ENCODE measurements around the gene ZSCAN16. TPM values are rescaled to one million over a fixed set of nuclear protein-coding genes. Genes with fewer than 3 reads are reported as not detected.
A peak's percentile ranks its signal among the peaks of the same experiment; 100 is the strongest.
"Not testable (repeated sequence)": the region's sequence is repeated elsewhere in the genome, so short reads cannot be mapped to it uniquely, and the experiment has no call there.

Gene ZSCAN16
- polyA plus RNA-seq, 2 donors: 3.7 to 6.3 TPM

- not testable (repeated sequence) for H3K36me3 ChIP-seq (ENCODE audit: control insufficient read depth in 2 of 2, insufficient read depth in 2 of 2, low read length in 1 of 2); H3K4me1 ChIP-seq (ENCODE audit: control insufficient read depth in 2 of 2, insufficient read depth in 2 of 2, low read length in 1 of 2); H3K4me3 ChIP-seq (ENCODE audit: low read depth in 1 of 2, low read length in 2 of 2); H3K27ac ChIP-seq (ENCODE audit: low read depth in 2 of 2, low read length in 1 of 2); H3K9me3 ChIP-seq (ENCODE audit: control insufficient read depth in 2 of 2, insufficient read depth in 1 of 2, low read depth in 1 of 2, low read length in 1 of 2); H3K27me3 ChIP-seq (ENCODE audit: control insufficient read depth in 1 of 2, insufficient read depth in 2 of 2, low read length in 2 of 2)
- 86 to 92% methylated on average over 5 of the region's 5 CpGs for WGBS, 2 donors
Observed at GRCh38 chr6:28122283-28122682, 2.1 kb upstream of the ZSCAN16 start.

DNA sequence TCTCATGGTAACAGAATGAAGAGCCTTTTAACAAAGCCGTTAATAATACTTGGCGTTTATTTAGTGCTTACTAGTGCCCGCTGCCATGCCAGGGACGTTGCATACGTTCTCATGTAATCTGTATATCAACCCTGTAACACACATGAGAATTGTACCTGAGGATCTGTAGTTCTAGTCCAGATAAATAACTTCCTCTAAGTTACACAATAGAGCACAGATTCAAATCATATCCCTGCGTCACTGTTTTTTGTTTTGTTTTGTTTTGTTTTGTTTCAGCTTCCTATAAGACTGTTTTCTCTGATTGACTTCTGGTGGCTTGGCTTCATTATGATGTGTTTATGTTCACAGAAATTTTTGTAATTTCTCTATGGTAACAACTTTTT is 553 bp downstream of the ZSCAN16 start:
- Histone ChIP-seq H3K27me3 (ENCODE audit: control insufficient read depth in 1 of 2, insufficient read depth in 2 of 2, low read length in 2 of 2) (no peaks in the 10 kb centered on the region), H3K4me1 (ENCODE audit: control insufficient read depth in 2 of 2, insufficient read depth in 2 of 2, low read length in 1 of 2) (peaks cover 0 to 2% of the 10 kb centered on the region in 2 donors), H3K27ac (ENCODE audit: low read depth in 2 of 2, low read length in 1 of 2) (peak overlapping the region in 1 of 2 donors; percentile 60), H3K36me3 (ENCODE audit: control insufficient read depth in 2 of 2, insufficient read depth in 2 of 2, low read length in 1 of 2) (peaks cover 2 to 3% of the 10 kb centered on the region in 2 donors), H3K9me3 (ENCODE audit: control insufficient read depth in 2 of 2, insufficient read depth in 1 of 2, low read depth in 1 of 2, low read length in 1 of 2) (no peaks in the 10 kb centered on the region), H3K4me3 (ENCODE audit: low read depth in 1 of 2, low read length in 2 of 2) (peak overlapping the region; percentile 68 to 78)
- 7 to 8% methylated on average over 6 of the region's 6 CpGs for WGBS, 2 donors

DNA sequence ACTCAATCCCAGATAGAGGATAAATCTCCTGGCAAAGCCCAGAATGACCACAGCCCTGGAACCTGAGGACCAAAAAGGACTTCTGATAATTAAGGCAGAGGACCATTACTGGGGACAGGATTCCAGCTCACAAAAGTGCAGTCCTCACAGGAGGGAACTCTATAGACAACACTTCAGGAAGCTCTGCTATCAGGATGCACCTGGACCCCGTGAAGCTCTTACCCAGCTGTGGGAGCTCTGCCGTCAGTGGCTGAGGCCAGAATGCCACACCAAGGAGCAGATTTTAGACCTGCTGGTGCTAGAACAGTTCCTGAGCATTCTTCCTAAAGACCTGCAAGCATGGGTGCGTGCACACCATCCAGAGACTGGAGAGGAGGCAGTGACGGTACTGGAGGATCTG is 992 bp downstream of the ZSCAN16 start:
- H3K4me1 ChIP-seq (ENCODE audit: control insufficient read depth in 2 of 2, insufficient read depth in 2 of 2, low read length in 1 of 2): peaks cover 0 to 2% of the 10 kb centered on the region in 2 donors
- no peak overlapping the region for H3K27ac ChIP-seq (ENCODE audit: low read depth in 2 of 2, low read length in 1 of 2)
- H3K4me3 ChIP-seq (ENCODE audit: low read depth in 1 of 2, low read length in 2 of 2): peak overlapping the region in 1 of 2 donors; percentile 68
- peaks cover 2 to 3% of the 10 kb centered on the region in 2 donors for H3K36me3 ChIP-seq (ENCODE audit: control insufficient read depth in 2 of 2, insufficient read depth in 2 of 2, low read length in 1 of 2)
- no peaks in the 10 kb centered on the region for H3K9me3 ChIP-seq (ENCODE audit: control insufficient read depth in 2 of 2, insufficient read depth in 1 of 2, low read depth in 1 of 2, low read length in 1 of 2)
- WGBS, 2 donors: 72 to 76% methylated on average over 4 of the region's 4 CpGs
- no peaks in the 10 kb centered on the region for H3K27me3 ChIP-seq (ENCODE audit: control insufficient read depth in 1 of 2, insufficient read depth in 2 of 2, low read length in 2 of 2)

DNA sequence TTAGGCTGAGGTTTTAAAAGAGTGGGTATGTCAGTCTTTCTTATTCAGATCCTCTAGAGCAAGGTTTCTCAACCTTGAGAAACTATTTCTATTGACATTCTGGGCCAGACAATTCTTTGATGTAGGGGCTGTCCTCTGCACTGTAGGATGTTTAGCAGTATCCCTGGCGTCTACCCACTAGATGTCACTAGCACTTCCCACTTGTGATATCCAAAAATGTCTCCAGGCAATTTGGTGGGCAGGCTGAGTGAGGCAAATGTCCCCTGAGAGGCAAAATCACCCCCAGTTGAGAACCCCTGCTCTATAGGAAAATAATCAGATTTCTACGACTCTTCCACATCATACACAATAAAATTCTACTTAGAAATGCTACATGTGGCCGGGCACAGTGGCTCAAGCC is 9.6 kb downstream of the ZSCAN16 start:
- no peaks in the 10 kb centered on the region for H3K4me1 ChIP-seq (ENCODE audit: control insufficient read depth in 2 of 2, insufficient read depth in 2 of 2, low read length in 1 of 2)
- no peaks in the 10 kb centered on the region for H3K36me3 ChIP-seq (ENCODE audit: control insufficient read depth in 2 of 2, insufficient read depth in 2 of 2, low read length in 1 of 2)
- H3K27ac ChIP-seq (ENCODE audit: low read depth in 2 of 2, low read length in 1 of 2): no peak overlapping the region
- H3K9me3 ChIP-seq (ENCODE audit: control insufficient read depth in 2 of 2, insufficient read depth in 1 of 2, low read depth in 1 of 2, low read length in 1 of 2): no peaks in the 10 kb centered on the region
- H3K4me3 ChIP-seq (ENCODE audit: low read depth in 1 of 2, low read length in 2 of 2): no peak overlapping the region
- H3K27me3 ChIP-seq (ENCODE audit: control insufficient read depth in 1 of 2, insufficient read depth in 2 of 2, low read length in 2 of 2): no peaks in the 10 kb centered on the region
- WGBS, 2 donors: 56 to 58% methylated on average over 3 of the region's 3 CpGs

GRCh38 chr6:28134716-28135115 is 10.3 kb downstream of the ZSCAN16 start:
- no peak overlapping the region for H3K27ac ChIP-seq (ENCODE audit: low read depth in 2 of 2, low read length in 1 of 2)
- WGBS, 2 donors: 67 to 74% methylated on average over 1 of the region's 1 CpG
- no peaks in the 10 kb centered on the region for H3K9me3 ChIP-seq (ENCODE audit: control insufficient read depth in 2 of 2, insufficient read depth in 1 of 2, low read depth in 1 of 2, low read length in 1 of 2)
- no peak overlapping the region for H3K4me3 ChIP-seq (ENCODE audit: low read depth in 1 of 2, low read length in 2 of 2)
- H3K4me1 ChIP-seq (ENCODE audit: control insufficient read depth in 2 of 2, insufficient read depth in 2 of 2, low read length in 1 of 2): no peaks in the 10 kb centered on the region
- H3K27me3 ChIP-seq (ENCODE audit: control insufficient read depth in 1 of 2, insufficient read depth in 2 of 2, low read length in 2 of 2): no peaks in the 10 kb centered on the region
- H3K36me3 ChIP-seq (ENCODE audit: control insufficient read depth in 2 of 2, insufficient read depth in 2 of 2, low read length in 1 of 2): no peaks in the 10 kb centered on the region

DNA sequence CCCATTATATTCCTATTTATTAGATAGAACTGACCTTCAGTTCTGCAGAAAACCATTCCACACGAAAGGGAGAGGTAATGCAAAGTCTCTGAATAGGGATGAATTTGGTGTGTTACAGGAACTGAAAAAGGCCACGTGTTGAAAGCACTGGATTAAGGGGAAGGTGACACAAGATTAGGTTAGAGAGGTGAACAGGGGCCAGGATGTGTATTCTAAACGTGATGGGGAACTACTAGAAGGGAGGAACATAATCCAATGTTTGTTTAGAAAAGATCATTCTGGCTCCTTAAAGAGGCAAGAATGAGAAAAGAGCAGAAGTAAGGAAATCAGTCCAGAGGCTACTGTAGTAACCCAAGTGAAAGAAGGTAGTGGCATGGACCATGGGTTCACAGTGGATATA is 11.0 kb downstream of the ZSCAN16 start:
- no peaks in the 10 kb centered on the region for H3K36me3 ChIP-seq (ENCODE audit: control insufficient read depth in 2 of 2, insufficient read depth in 2 of 2, low read length in 1 of 2)
- WGBS, 2 donors: 16 to 23% methylated on average over 3 of the region's 3 CpGs
- no peaks in the 10 kb centered on the region for H3K27me3 ChIP-seq (ENCODE audit: control insufficient read depth in 1 of 2, insufficient read depth in 2 of 2, low read length in 2 of 2)
- H3K4me1 ChIP-seq (ENCODE audit: control insufficient read depth in 2 of 2, insufficient read depth in 2 of 2, low read length in 1 of 2): no peaks in the 10 kb centered on the region
- H3K27ac ChIP-seq (ENCODE audit: low read depth in 2 of 2, low read length in 1 of 2): no peak overlapping the region
- H3K9me3 ChIP-seq (ENCODE audit: control insufficient read depth in 2 of 2, insufficient read depth in 1 of 2, low read depth in 1 of 2, low read length in 1 of 2): no peaks in the 10 kb centered on the region
- no peak overlapping the region for H3K4me3 ChIP-seq (ENCODE audit: low read depth in 1 of 2, low read length in 2 of 2)

GRCh38 chr6:28136585-28137504 is 12.4 kb downstream of the ZSCAN16 start:
- H3K9me3 ChIP-seq (ENCODE audit: control insufficient read depth in 2 of 2, insufficient read depth in 1 of 2, low read depth in 1 of 2, low read length in 1 of 2): peaks cover 0 to under 1% of the 10 kb centered on the region in 2 donors
- peak overlapping the region; percentile 66 to 93 for H3K4me3 ChIP-seq (ENCODE audit: low read depth in 1 of 2, low read length in 2 of 2)
- H3K27me3 ChIP-seq (ENCODE audit: control insufficient read depth in 1 of 2, insufficient read depth in 2 of 2, low read length in 2 of 2): no peaks in the 10 kb centered on the region
- no peaks in the 10 kb centered on the region for H3K36me3 ChIP-seq (ENCODE audit: control insufficient read depth in 2 of 2, insufficient read depth in 2 of 2, low read length in 1 of 2)
- WGBS, 2 donors: 0 to 1% methylated on average over 58 of the region's 58 CpGs
- H3K4me1 ChIP-seq (ENCODE audit: control insufficient read depth in 2 of 2, insufficient read depth in 2 of 2, low read length in 1 of 2): peaks cover 0 to 3% of the 10 kb centered on the region in 2 donors
- H3K27ac ChIP-seq (ENCODE audit: low read depth in 2 of 2, low read length in 1 of 2): peak overlapping the region; percentile 90 to 97

GRCh38 chr6:28137505-28137981 is 13.1 kb downstream of the ZSCAN16 start:
- Histone ChIP-seq H3K4me1 (ENCODE audit: control insufficient read depth in 2 of 2, insufficient read depth in 2 of 2, low read length in 1 of 2) (peaks cover 0 to 3% of the 10 kb centered on the region in 2 donors), H3K9me3 (ENCODE audit: control insufficient read depth in 2 of 2, insufficient read depth in 1 of 2, low read depth in 1 of 2, low read length in 1 of 2) (peaks cover 0 to 2% of the 10 kb centered on the region in 2 donors), H3K27ac (ENCODE audit: low read depth in 2 of 2, low read length in 1 of 2) (peak overlapping the region; percentile 90 to 97), H3K4me3 (ENCODE audit: low read depth in 1 of 2, low read length in 2 of 2) (peak overlapping the region; percentile 66 to 93), H3K36me3 (ENCODE audit: control insufficient read depth in 2 of 2, insufficient read depth in 2 of 2, low read length in 1 of 2) (no peaks in the 10 kb centered on the region), H3K27me3 (ENCODE audit: control insufficient read depth in 1 of 2, insufficient read depth in 2 of 2, low read length in 2 of 2) (no peaks in the 10 kb centered on the region)
- 1 to 3% methylated on average over 6 of the region's 6 CpGs for WGBS, 2 donors

GRCh38 chr6:28139860-28140543 is 15.6 kb downstream of the ZSCAN16 start:
- Histone ChIP-seq H3K4me1 (ENCODE audit: control insufficient read depth in 2 of 2, insufficient read depth in 2 of 2, low read length in 1 of 2) (peaks cover 0 to 3% of the 10 kb centered on the region in 2 donors), H3K9me3 (ENCODE audit: control insufficient read depth in 2 of 2, insufficient read depth in 1 of 2, low read depth in 1 of 2, low read length in 1 of 2) (peaks cover 0 to 2% of the 10 kb centered on the region in 2 donors), H3K27me3 (ENCODE audit: control insufficient read depth in 1 of 2, insufficient read depth in 2 of 2, low read length in 2 of 2) (no peaks in the 10 kb centered on the region), H3K4me3 (ENCODE audit: low read depth in 1 of 2, low read length in 2 of 2) (no peak overlapping the region), H3K36me3 (ENCODE audit: control insufficient read depth in 2 of 2, insufficient read depth in 2 of 2, low read length in 1 of 2) (no peaks in the 10 kb centered on the region), H3K27ac (ENCODE audit: low read depth in 2 of 2, low read length in 1 of 2) (no peak overlapping the region)
- WGBS, 2 donors: 60 to 63% methylated on average over 9 of the region's 9 CpGs
